Fibroblast of skin of left quadriceps (primary cell): ENCODE results near the gene TPRX1.
"Not testable (repeated sequence)": the region's sequence is repeated elsewhere in the genome, so short reads cannot be mapped to it uniquely, and the experiment has no call there.

ENCODE experiments used
- DNase-seq, 2 experiments: peaks; one replicate each; pipeline ENCODE4 v3.0.0-alpha.2; 2013; ENCODE audit warnings: low read depth in 2 of 2

TPRX1 gene

DNA sequence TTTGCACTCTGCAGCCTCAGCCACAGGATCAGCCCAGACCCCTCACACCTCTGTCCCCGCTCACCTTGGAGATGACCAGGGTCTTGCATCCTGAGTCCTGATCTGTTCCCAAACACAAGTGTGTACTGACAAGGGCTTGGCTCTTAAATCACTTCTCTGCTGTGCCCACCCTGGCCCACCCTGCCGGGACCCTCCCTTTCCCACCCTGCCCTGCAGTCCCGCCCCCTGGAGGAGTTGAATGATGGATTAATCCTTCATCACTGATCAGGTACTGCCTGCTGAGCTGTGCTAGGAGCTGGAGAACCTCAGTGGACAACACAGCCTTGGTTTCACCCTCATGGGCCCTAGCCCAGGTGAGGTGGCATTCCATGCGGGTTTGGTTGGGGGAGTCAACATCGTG, at the start of gene TPRX1:
TSS of gene TPRX1 (minus strand) at position 101 of the 400 bp plus-strand sequence. CDS start at position 89, 12 bp downstream.
- not testable (repeated sequence) for DNase-seq

GRCh38 chr19:47853003-47853402, 48.7 kb upstream of the TPRX1 start:
- DNase-seq: no peak

GRCh38 chr19:47848823-47849473, 44.6 kb upstream of the TPRX1 start:
- DNase-seq: no peak

DNA sequence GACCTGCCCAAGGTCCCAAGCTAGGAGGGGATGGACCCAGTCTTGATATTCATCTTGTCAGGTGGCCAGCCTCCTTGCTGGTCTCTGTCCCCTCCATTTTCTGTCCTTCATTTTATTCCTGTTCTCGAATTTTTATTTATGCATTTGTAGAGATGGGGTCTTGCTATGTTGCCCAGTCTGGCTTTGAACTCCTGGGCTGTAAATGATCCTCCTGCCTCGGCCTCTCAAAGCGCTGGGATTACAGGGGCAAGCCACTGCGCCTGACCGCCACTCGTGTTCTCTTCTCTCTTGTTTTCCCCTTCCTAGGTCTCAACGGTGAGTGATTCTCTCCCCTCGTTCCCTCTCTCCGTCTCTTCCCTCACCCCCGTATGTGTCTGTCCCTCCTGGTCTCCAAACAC, 44.1 kb upstream of the TPRX1 start:
- no peak for DNase-seq

GRCh38 chr19:47842941-47843340, 38.6 kb upstream of the TPRX1 start:
- no peak for DNase-seq

DNA sequence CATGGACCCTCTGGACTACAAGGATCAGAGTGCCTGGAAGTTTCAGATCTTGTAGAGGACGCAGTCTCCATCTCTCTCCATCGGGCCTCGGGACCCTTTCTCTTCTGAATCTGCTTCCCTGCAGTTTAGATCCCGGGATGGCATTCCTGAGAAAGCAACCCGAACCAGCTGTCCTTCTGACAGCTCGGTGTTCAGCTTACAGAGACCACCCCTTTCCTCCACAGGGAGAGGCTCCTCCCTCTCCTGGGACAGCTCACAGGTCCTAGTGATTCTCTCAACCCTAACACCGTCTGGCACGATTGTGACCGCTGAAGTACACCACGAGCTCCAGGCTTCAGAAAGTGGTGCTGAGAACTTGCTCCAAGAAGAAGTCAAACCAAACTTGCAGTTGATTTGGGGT, 35.6 kb upstream of the TPRX1 start:
- no peak for DNase-seq

DNA sequence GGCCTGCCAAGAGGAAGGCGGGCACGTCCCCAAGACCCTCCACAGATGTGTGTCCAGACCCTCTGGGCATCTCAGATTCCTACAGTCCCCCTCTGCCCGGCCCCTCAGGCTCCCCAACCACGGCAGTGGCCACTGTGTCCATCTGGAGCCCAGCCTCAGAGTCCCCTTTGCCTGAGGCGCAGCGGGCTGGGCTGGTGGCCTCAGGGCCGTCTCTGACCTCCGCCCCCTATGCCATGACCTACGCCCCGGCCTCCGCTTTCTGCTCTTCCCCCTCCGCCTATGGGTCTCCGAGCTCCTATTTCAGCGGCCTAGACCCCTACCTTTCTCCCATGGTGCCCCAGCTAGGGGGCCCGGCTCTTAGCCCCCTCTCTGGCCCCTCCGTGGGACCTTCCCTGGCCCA, 35.1 kb upstream of the TPRX1 start:
- no peak for DNase-seq

GRCh38 chr19:47836038-47836437, 31.7 kb upstream of the TPRX1 start:
- DNase-seq: no peak

GRCh38 chr19:47832723-47833122, 28.4 kb upstream of the TPRX1 start:
- no peak for DNase-seq

- DNase-seq: no peak
Measured at GRCh38 chr19:47826800-47827199, 22.4 kb upstream of the TPRX1 start.

GRCh38 chr19:47824396-47824795, 20.0 kb upstream of the TPRX1 start:
- no peak for DNase-seq

DNA sequence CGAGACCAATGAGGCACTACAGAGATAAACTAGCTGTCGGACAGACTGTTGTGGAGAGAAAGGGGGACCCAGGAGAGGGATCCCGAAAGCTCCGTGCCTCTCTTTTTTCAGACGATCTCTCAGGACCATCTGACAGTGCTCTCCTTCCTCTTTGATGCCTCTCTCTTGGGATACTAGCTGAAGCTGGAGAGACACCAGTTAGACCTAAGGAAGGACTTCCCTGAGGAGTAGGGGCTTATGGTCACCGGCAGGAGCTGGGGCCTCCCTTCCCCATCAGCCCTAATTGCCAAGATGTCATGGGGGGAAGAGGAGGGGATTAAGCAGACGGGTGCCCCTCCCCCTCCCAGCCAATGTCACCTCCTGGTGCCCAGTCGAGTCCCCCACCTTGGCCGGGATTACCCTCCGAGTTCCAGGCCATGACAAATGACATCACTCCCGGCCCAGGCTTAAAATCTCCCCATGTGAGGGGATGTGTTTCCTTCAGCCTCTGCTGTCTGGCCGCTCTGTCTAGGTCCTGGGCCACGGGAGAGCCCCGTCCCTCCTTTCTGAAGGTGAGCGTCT, 17.2 kb upstream of the TPRX1 start, which contains the start of gene CRX:
TSS of gene CRX (plus strand) at position 478 of the 561 bp plus-strand sequence. CDS start 12,507 bp downstream, outside the sequence.
- DNase-seq: no peak

DNA sequence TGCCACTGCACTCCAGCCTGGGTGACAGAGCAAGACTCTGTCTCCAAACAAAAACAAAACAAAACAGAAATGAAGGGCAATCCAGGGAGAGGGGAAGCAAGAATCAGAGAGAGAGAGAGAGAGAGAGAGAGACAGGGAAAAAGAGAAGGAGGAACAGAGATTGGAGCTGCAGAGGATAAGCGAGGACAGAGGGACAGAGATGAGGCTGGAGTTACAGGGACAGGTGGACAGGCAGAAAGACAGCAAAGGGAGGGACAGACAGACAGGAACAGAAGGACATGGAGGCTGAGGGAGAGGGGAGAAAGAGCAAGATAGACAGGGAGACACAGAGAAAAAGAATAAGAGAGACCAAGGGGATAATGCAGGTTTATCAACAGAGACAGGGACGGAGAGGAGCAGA, 16.1 kb upstream of the TPRX1 start:
- no peak for DNase-seq

GRCh38 chr19:47819858-47820257, 15.5 kb upstream of the TPRX1 start:
- DNase-seq: no peak

DNA sequence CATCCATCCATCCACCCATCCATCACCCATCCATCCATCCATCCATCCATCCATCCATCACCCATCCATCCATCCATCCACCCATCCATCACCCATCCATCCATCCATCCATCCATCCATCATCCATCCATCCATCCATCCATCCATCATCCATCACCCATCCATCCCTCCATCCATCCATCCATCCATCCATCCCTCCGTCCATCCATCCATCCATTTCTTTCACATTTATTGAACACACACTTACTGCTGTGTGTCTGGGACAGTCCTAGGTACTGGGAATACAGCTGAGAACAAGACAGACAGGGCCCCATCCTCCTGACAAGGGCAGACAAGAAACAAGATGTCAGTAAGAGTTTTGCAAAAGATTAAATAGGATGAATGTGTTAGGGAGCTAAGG, 13.9 kb upstream of the TPRX1 start:
- DNase-seq: not testable (repeated sequence)

DNA sequence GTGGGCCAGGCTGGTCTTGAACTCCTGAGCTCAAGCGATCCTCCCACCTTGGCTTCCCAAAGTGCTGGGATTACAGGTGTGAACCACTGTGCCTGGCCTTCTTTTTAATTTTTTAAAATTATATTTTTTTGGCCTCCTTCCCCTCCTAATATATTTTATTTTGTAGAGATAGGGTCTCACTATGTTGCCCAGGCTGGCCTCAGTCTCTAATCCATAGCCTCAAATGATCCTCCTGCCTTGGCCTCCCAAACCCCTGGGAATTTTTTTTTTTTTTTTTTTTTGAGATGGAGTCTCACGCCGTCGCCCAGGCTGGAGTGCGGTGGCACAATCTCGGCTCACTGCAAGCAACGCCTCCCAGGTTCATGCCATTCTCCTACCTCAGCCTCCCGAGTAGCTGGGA, 11.9 kb upstream of the TPRX1 start:
- not testable (repeated sequence) for DNase-seq

DNA sequence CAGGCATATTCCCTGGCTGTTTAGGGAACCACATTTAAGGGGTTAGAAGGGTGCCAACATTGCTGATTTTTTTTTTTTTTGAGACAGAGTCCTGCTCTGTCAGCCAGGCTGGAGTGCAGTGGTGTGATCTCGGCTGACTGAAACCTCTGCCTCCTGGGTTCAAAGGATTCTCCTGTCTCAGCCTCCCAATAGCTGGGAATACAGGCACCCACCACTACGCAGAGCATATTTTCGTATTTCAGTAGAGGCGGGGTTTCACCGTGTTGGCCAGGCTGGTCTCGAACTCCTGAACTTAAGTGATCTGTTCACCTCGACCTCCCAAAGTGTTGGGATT, 9.6 kb upstream of the TPRX1 start:
- DNase-seq: no peak

- peak in 1 of 2 experiments; percentile 3 for DNase-seq
Measured at GRCh38 chr19:47813304-47813994, 9.1 kb upstream of the TPRX1 start.

DNA sequence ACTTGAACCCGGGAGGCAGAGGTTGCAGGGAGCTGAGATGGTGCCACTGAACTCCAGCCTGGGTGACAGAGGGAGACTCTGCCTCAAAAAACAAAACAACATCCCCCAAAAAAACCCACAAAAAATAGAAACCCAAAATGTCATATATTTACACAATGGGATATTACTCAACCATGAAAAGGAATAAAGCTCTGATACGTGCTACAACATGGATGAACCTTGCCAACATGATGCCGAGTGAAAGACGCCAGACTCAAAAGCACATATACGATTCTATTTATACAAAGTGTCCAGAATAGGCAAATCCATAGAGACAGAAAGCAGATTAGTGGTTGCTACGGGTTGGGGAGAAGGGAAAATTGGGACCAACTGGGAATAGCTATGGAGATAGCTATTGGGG, 2.1 kb upstream of the TPRX1 start:
- DNase-seq: no peak

- no peak for DNase-seq
Measured at GRCh38 chr19:47805313-47805712, 962 bp upstream of the TPRX1 start.

GRCh38 chr19:47803671-47804070, 680 bp downstream of the TPRX1 start:
- not testable (repeated sequence) for DNase-seq

DNA sequence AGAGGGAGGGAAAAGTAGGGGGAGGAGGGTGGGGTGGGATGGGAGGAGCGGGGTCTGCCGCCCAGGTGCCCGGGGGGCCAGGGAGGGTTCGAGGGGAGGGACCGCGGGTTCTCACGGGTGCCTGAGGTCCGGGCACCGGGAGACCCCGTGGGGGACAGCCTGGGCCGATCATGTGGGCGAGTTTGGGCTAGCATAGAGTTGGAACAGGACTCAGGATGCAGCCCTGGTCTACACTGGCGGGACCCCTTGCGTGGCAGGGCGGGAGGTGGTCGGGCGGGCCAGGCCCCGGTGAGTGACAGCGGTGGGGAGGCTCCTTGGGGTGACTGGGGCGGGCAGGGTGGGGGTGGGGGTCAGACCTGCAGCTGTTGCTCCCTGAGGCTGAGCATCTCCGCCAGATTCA, 1.2 kb downstream of the TPRX1 start:
- DNase-seq: not testable (repeated sequence)

DNA sequence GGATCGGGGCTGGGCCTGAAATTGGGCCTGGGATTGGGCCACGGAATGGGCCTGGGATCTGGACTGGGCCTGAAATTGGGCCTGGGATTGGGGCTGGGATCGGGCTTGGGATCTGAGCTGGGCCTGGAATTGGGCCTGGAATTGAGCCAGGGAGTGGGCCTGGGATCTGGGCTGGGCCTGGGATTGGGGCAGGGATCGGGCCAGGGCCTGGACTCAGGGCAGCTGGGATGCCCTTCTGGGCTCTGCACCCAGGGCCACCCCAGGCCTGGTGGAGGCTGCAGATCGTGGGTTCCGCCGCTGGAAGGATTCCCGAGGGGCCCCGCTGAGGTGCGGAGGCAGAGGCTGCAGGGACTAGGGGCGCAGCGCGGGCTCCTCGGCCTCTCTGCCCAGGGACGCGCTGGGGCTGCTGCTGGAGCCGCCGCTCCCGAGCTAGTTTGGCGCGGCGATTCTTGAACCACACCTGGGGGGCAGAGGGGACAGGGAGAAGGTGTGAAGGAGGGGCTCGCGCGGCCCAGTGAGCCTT, 1.8 kb downstream of the TPRX1 start:
- no peak for DNase-seq
